ENCODE measurements around the gene NUP85. TPM values are rescaled to one million over a fixed set of nuclear protein-coding genes. Genes with fewer than 3 reads are reported as not detected.
"Not testable (repeated sequence)": the region's sequence is repeated elsewhere in the genome, so short reads cannot be mapped to it uniquely, and the experiment has no call there.

Gene NUP85
- total RNA-seq, 1 donor from 2014 or later, result 122 TPM

GRCh38 chr17:75181608-75182318 lies 23.7 kb upstream of the NUP85 start:
- peaks cover 29% of the 10 kb centered on the region for H3K4me1 Mint-ChIP-seq (ENCODE audit: low read depth)
- peak overlapping the region; percentile 88 for H3K4me3 Mint-ChIP-seq (ENCODE audit: low read depth)
- intact Hi-C loops (cut with micrococcal nuclease), result loop anchor here (2.0 to 10.0 kb wide), 3 partner anchors 23 to 81 kb away; partner anchors contain the start of genes GGA3, MRPS7, NT5C and NUP85
- peaks cover 32% of the 10 kb centered on the region for H3K36me3 Mint-ChIP-seq (ENCODE audit: low read depth)
- DNase-seq (ENCODE audit: low spot score), result peak; percentile 36
- H3K27me3 Mint-ChIP-seq (ENCODE audit: low read depth), result no peaks in the 10 kb centered on the region
- H3K9me3 Mint-ChIP-seq, result no peaks in the 10 kb centered on the region
- peak overlapping the region; percentile 61 for H3K27ac Mint-ChIP-seq

GRCh38 chr17:75182319-75182568 lies 23.2 kb upstream of the NUP85 start:
- Mint-ChIP-seq H3K4me3 (ENCODE audit: low read depth) (peak overlapping the region; percentile 88), H3K9me3 (no peaks in the 10 kb centered on the region), H3K4me1 (ENCODE audit: low read depth) (peaks cover 28% of the 10 kb centered on the region), H3K36me3 (ENCODE audit: low read depth) (peaks cover 30% of the 10 kb centered on the region), H3K27me3 (ENCODE audit: low read depth) (no peaks in the 10 kb centered on the region), H3K27ac (peak overlapping the region; percentile 61)
- intact Hi-C loops (cut with micrococcal nuclease), result loop anchor here (2.0 to 10.0 kb wide), 3 partner anchors 23 to 80 kb away; partner anchors contain the start of genes GGA3, MRPS7, NT5C and NUP85
- DNase-seq (ENCODE audit: low spot score), result no peak

- Mint-ChIP-seq H3K36me3 (ENCODE audit: low read depth) (peaks cover 30% of the 10 kb centered on the region), H3K9me3 (no peaks in the 10 kb centered on the region), H3K4me1 (ENCODE audit: low read depth) (peaks cover 28% of the 10 kb centered on the region), H3K27me3 (ENCODE audit: low read depth) (no peaks in the 10 kb centered on the region), H3K27ac (peak within 1 kb of the TSS; percentile 98), H3K4me3 (ENCODE audit: low read depth) (peak within 1 kb of the TSS; percentile 88)
- intact Hi-C loops (cut with micrococcal nuclease), result loop anchor here (1.0 to 10.0 kb wide), 4 partner anchors 22 to 79 kb away; partner anchors contain the start of genes GGA3, JPT1, MRPS7 and NT5C
- peak; percentile 92 for DNase-seq (ENCODE audit: low spot score)
Observed at GRCh38 chr17:75182569-75183436, 22.7 kb upstream of the NUP85 start, which contains the start of gene SUMO2. TSS of gene SUMO2 (minus strand) at chr17:75182959. CDS start at chr17:75182834, 125 bp downstream.

- H3K36me3 Mint-ChIP-seq (ENCODE audit: low read depth), result peaks cover 23% of the 10 kb centered on the region
- H3K4me3 Mint-ChIP-seq (ENCODE audit: low read depth), result peak overlapping the region; percentile 39
- H3K9me3 Mint-ChIP-seq, result no peaks in the 10 kb centered on the region
- DNase-seq (ENCODE audit: low spot score), result no peak
- intact Hi-C loops (cut with micrococcal nuclease), result loop anchor here (1.0 to 10.0 kb wide), 4 partner anchors 21 to 78 kb away; partner anchors contain the start of genes GGA3, JPT1, MRPS7 and NT5C
- H3K27me3 Mint-ChIP-seq (ENCODE audit: low read depth), result no peaks in the 10 kb centered on the region
- peak overlapping the region; percentile 98 for H3K27ac Mint-ChIP-seq
- peaks cover 33% of the 10 kb centered on the region for H3K4me1 Mint-ChIP-seq (ENCODE audit: low read depth)
Observed at GRCh38 chr17:75183999-75184884, 21.2 kb upstream of the NUP85 start.

- Mint-ChIP-seq H3K36me3 (ENCODE audit: low read depth) (no peaks in the 10 kb centered on the region), H3K4me3 (ENCODE audit: low read depth) (no peak overlapping the region), H3K4me1 (ENCODE audit: low read depth) (peaks cover 23% of the 10 kb centered on the region), H3K27ac (peak overlapping the region; percentile 89), H3K9me3 (no peaks in the 10 kb centered on the region), H3K27me3 (ENCODE audit: low read depth) (no peaks in the 10 kb centered on the region)
- intact Hi-C loops (cut with micrococcal nuclease), result loop anchor here (10.0 kb wide), 1 partner anchor 54 kb away; the partner anchor contains the start of gene NT5C
- no peak for DNase-seq (ENCODE audit: low spot score)
Observed at GRCh38 chr17:75188614-75189013, 16.9 kb upstream of the NUP85 start.

DNA sequence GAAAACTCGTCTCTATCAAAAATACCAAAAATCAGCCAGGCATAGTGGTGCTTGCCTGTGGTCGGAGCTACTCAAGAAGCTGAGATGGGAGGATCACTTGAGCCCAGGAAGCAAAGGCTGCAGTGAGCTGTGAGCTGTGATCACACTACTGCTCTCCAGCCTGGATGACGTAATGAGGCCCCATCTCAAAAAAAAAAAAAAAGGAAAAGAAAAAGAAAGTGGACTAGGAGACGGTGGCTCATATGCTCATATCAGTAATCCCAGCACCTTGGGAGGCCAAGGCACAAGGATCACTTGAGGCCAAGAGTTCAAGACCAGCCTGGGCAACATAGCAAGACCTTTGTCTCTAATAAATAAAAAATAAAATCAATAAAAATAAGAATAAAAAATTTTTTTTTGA lies 13.9 kb upstream of the NUP85 start:
- Mint-ChIP-seq H3K27me3 (ENCODE audit: low read depth) (no peaks in the 10 kb centered on the region), H3K4me3 (ENCODE audit: low read depth) (no peak overlapping the region), H3K9me3 (no peaks in the 10 kb centered on the region), H3K27ac (no peak overlapping the region), H3K36me3 (ENCODE audit: low read depth) (no peaks in the 10 kb centered on the region), H3K4me1 (ENCODE audit: low read depth) (peaks cover 12% of the 10 kb centered on the region)
- DNase-seq (ENCODE audit: low spot score), result no peak
- intact Hi-C loops (cut with micrococcal nuclease), result no loop called here

GRCh38 chr17:75194879-75195278 lies 10.6 kb upstream of the NUP85 start:
- Mint-ChIP-seq H3K36me3 (ENCODE audit: low read depth) (no peaks in the 10 kb centered on the region), H3K4me1 (ENCODE audit: low read depth) (no peaks in the 10 kb centered on the region), H3K27ac (no peak overlapping the region), H3K9me3 (no peaks in the 10 kb centered on the region), H3K27me3 (ENCODE audit: low read depth) (no peaks in the 10 kb centered on the region), H3K4me3 (ENCODE audit: low read depth) (no peak overlapping the region)
- DNase-seq (ENCODE audit: low spot score), result no peak
- intact Hi-C loops (cut with micrococcal nuclease), result no loop called here

DNA sequence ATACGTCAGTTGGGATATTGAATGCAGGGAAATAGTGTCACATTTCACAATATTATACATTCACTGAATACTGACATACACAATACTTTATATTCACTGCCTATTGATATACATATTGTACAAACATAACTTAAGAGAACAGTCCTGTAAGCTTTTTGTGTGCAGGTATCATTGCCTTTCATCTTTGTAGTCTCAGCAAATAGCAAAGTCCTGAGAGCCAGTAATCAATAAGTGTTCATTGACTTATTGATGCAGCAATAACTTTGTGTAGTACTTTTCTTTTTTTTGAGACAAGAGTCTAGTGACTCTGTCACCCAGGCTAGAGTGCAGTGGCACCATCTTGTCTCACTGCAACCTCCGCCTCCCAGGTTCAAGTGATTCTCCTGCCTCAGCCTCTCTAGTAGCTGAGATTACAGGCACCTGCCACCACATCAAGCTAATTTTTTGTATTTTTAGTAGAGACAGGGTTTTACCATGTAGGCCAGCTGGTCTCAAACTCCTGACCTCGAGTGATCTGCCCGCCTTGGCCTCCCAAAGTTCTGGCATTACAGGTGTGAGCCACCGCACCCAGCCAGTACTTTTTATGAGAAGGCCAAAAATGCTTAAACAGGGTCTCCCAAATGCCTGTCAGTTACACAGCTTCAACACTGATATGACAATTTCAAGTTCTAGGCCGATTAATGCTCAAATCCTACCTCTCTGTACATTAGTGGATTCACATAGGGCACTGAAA lies 5.4 kb upstream of the NUP85 start:
- DNase-seq (ENCODE audit: low spot score), result no peak
- Mint-ChIP-seq H3K4me3 (ENCODE audit: low read depth) (no peak overlapping the region), H3K9me3 (no peaks in the 10 kb centered on the region), H3K27ac (no peak overlapping the region), H3K27me3 (ENCODE audit: low read depth) (no peaks in the 10 kb centered on the region), H3K36me3 (ENCODE audit: low read depth) (no peaks in the 10 kb centered on the region), H3K4me1 (ENCODE audit: low read depth) (peaks cover 5% of the 10 kb centered on the region)
- intact Hi-C loops (cut with micrococcal nuclease), result loop anchor here (5.0 to 10.0 kb wide), 4 partner anchors 48 to 238 kb away; partner anchors contain the start of genes ATP5PD, JPT1 and KCTD2

GRCh38 chr17:75205793-75206163 lies 299 bp downstream of the NUP85 start:
- no peak for DNase-seq (ENCODE audit: low spot score)
- intact Hi-C loops (cut with micrococcal nuclease), result loop anchor here (2.0 to 10.0 kb wide), 2 partner anchors 23 to 49 kb away; partner anchors contain the start of gene SUMO2

DNA sequence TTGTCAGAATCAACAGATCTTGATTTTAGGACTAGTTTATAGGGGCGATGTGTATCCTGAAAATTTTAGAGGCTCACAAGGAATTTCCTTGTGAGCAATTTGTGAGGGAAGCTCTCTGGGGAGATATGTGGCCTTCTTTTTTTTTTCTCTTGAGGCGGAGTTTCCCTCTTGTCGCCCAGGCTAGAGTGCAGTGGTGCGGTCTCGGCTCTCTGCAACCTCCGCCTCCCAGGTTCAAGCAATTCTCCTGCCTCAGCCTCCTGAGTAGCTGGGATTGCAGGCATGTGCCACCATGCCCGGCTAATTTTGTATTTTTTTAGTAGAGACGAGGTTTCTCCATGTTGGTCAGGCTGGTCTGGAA lies 1.6 kb downstream of the NUP85 start:
- not testable (repeated sequence) for DNase-seq (ENCODE audit: low spot score); H3K27ac Mint-ChIP-seq; H3K27me3 Mint-ChIP-seq (ENCODE audit: low read depth); H3K4me1 Mint-ChIP-seq (ENCODE audit: low read depth); H3K9me3 Mint-ChIP-seq
- peaks cover 28% of the 10 kb centered on the region for H3K36me3 Mint-ChIP-seq (ENCODE audit: low read depth)
- intact Hi-C loops (cut with micrococcal nuclease), result loop anchor here (10.0 kb wide), 1 partner anchor 48 kb away; no protein-coding TSS in a partner anchor
- peak overlapping the region; percentile 91 for H3K4me3 Mint-ChIP-seq (ENCODE audit: low read depth)

More at GRCh38 chr17:75205793-75206163, 299 bp downstream of the NUP85 start:
- Mint-ChIP-seq H3K27ac (peak overlapping the region; percentile 96), H3K36me3 (ENCODE audit: low read depth) (peaks cover 22% of the 10 kb centered on the region), H3K4me3 (ENCODE audit: low read depth) (peak overlapping the region; percentile 91), H3K9me3 (no peaks in the 10 kb centered on the region), H3K4me1 (ENCODE audit: low read depth) (peaks cover 11% of the 10 kb centered on the region), H3K27me3 (ENCODE audit: low read depth) (no peaks in the 10 kb centered on the region)

DNA sequence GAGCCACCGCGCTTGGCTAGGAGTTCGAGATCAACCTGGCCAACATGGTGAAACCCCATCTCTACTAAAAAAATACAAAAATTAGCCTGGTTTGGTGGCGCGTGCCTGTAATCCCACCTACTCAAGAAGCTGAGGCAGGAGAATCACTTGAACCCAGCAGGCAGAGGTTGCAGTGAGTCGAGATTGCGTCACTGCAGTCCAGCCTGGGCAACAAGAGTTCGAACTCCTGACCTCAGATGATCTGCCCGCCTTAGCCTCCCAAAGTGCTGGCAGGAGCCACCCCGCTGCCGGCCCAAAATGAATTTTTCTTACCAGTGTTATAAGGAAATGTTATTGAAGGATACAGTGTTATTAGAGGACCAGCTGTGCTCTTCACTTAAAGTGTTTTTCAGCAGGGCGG lies 2.3 kb downstream of the NUP85 start:
- no peak for DNase-seq (ENCODE audit: low spot score)
- H3K27me3 Mint-ChIP-seq (ENCODE audit: low read depth), result no peaks in the 10 kb centered on the region
- peak overlapping the region; percentile 62 for H3K4me3 Mint-ChIP-seq (ENCODE audit: low read depth)
- peaks cover 32% of the 10 kb centered on the region for H3K36me3 Mint-ChIP-seq (ENCODE audit: low read depth)
- intact Hi-C loops (cut with micrococcal nuclease), result loop anchor here (10.0 kb wide), 1 partner anchor 47 kb away; no protein-coding TSS in a partner anchor
- no peaks in the 10 kb centered on the region for H3K9me3 Mint-ChIP-seq
- H3K4me1 Mint-ChIP-seq (ENCODE audit: low read depth), result peaks cover 9% of the 10 kb centered on the region
- peak overlapping the region; percentile 22 for H3K27ac Mint-ChIP-seq

All from activated T-helper 2 cell treated with anti-CD3 and anti-CD28 coated beads, Interferon-gamma antibody, Interleukin-2, Interleukin-4, amounts not matched to agents 10 μg/mL and 5 μg/mL and 100 μg/mL, durations not matched to agents 14 hours and 24 hours and 36 hours (primary cell).